Ovary (tissue), 3 donors: ENCODE results near the gene MSTO1.

ENCODE experiments used
- CTCF ChIP-seq, 3 donors: fragments of 450-650 bp in 2 of 3; fragments of 200-600 bp in 1 of 3; IDR thresholded peaks; one replicate each; pipeline versions ENCODE4 v1.5.1 to v1.8.0; 2016 to 2022; ENCODE audit warnings: antibody characterized with exemption in 3 of 3, mild to moderate bottlenecking in 1 of 3
- POLR2A ChIP-seq: fragments of 450-650 bp; IDR thresholded peaks from one replicate; pipeline ENCODE4 v1.6.1; 2017; ENCODE audit warnings: antibody characterized with exemption, mild to moderate bottlenecking, moderate library complexity
- donor health status: DM: no; HTN: no; CAD: no.

GRCh38 chr1:155649676-155650075 lies 39.7 kb downstream of the MSTO1 start:
- TF ChIP-seq CTCF (IDR thresholded peaks at IDR 0.05) (no peak), POLR2A (no peak)
